Measurements from ENCODE around the gene BCL2L13. TPM values are rescaled to one million over a fixed set of nuclear protein-coding genes. Genes with fewer than 3 reads are reported as not detected.
A peak's percentile ranks its signal among the peaks of the same experiment; 100 is the strongest.

Gene BCL2L13
- total and polyA plus RNA-seq, 4 experiments from 2014 or later: 28.3 to 39.2 (median 32.8) TPM

- Histone ChIP-seq H3K27ac (ENCODE audit: low read depth, low read length) (peak overlapping the region; percentile 93), H3K9me3 (ENCODE audit: control insufficient read depth in 1 of 2, low read length in 2 of 2) (no peaks in the 10 kb centered on the region), H3K4me1 (ENCODE audit: insufficient read depth, low read length) (peaks cover 90% of the 10 kb centered on the region), H3K36me3 (ENCODE audit: insufficient read depth, low read length) (no peaks in the 10 kb centered on the region), H3K4me3 (ENCODE audit: low read length in 2 of 2) (peak overlapping the region; percentile 88 to 98), H3K27me3 (ENCODE audit: insufficient read depth, low read length) (no peaks in the 10 kb centered on the region)
- H3K36me3 Mint-ChIP-seq: peaks cover 0 to 13% of the 10 kb centered on the region in 2 donors
- peak; percentile 71 to 82 (median 77) for DNase-seq
- intact Hi-C loops (cut with micrococcal nuclease): loop anchor here (1.0 to 5.0 kb wide), 3 partner anchors 10 to 300 kb away; partner anchors contain the start of genes BCL2L13 and PEX26
- no peaks in the 10 kb centered on the region for H3K9me3 Mint-ChIP-seq
- peaks cover 49 to 90% (median 71%) of the 10 kb centered on the region in 4 donors for H3K4me1 Mint-ChIP-seq
- CTCF ChIA-PET (ENCODE audit: partially characterized antibody): interaction anchor here (1.6 to 2.5 kb wide), 4 partner anchors 8 to 35 kb away, joined by 8 to 12 read pairs (median 10); no protein-coding TSS in a partner anchor
- POLR2A ChIA-PET (ENCODE audit: partially characterized antibody): interaction anchor here (0.6 to 4.4 kb wide), 5 partner anchors 8 to 35 kb away, joined by 3 to 20 read pairs (median 10); no protein-coding TSS in a partner anchor
- H3K27me3 Mint-ChIP-seq: no peaks in the 10 kb centered on the region
- peak overlapping the region; percentile 94 to 99 (median 98) for H3K27ac Mint-ChIP-seq
- H3K4me3 Mint-ChIP-seq: peak overlapping the region; percentile 88 to 99 (median 98)
These were observed 138.6 kb downstream of the BCL2L13 start for GRCh38 chr22:17777005-17777716.

- Histone ChIP-seq H3K9me3 (ENCODE audit: control insufficient read depth in 1 of 2, low read length in 2 of 2) (no peaks in the 10 kb centered on the region), H3K4me3 (ENCODE audit: low read length in 2 of 2) (peak overlapping the region; percentile 88 to 98), H3K27me3 (ENCODE audit: insufficient read depth, low read length) (no peaks in the 10 kb centered on the region), H3K4me1 (ENCODE audit: insufficient read depth, low read length) (peaks cover 86% of the 10 kb centered on the region), H3K36me3 (ENCODE audit: insufficient read depth, low read length) (no peaks in the 10 kb centered on the region), H3K27ac (ENCODE audit: low read depth, low read length) (peak overlapping the region; percentile 93)
- H3K4me1 Mint-ChIP-seq: peaks cover 48 to 85% (median 68%) of the 10 kb centered on the region in 4 donors
- H3K36me3 Mint-ChIP-seq: peaks cover 0 to 13% of the 10 kb centered on the region in 2 donors
- intact Hi-C loops (cut with micrococcal nuclease): loop anchor here (1.0 to 5.0 kb wide), 3 partner anchors 10 to 300 kb away; partner anchors contain the start of genes BCL2L13 and PEX26
- ChIA-PET CTCF (ENCODE audit: partially characterized antibody) (interaction anchor here (0.6 to 2.5 kb wide), 5 partner anchors 10 to 294 kb away, joined by 3 to 12 read pairs (median 8); no protein-coding TSS in a partner anchor), POLR2A (ENCODE audit: partially characterized antibody) (interaction anchor here (0.8 to 4.4 kb wide), 3 partner anchors 12 to 298 kb away, joined by 3 to 20 read pairs (median 10); no protein-coding TSS in a partner anchor)
- peak overlapping the region; percentile 88 to 99 (median 98) for H3K4me3 Mint-ChIP-seq
- DNase-seq: no peak
- H3K9me3 Mint-ChIP-seq: no peaks in the 10 kb centered on the region
- peak overlapping the region; percentile 94 to 99 (median 98) for H3K27ac Mint-ChIP-seq
- H3K27me3 Mint-ChIP-seq: no peaks in the 10 kb centered on the region
These were observed 139.1 kb downstream of the BCL2L13 start for GRCh38 chr22:17777717-17778044.

DNA sequence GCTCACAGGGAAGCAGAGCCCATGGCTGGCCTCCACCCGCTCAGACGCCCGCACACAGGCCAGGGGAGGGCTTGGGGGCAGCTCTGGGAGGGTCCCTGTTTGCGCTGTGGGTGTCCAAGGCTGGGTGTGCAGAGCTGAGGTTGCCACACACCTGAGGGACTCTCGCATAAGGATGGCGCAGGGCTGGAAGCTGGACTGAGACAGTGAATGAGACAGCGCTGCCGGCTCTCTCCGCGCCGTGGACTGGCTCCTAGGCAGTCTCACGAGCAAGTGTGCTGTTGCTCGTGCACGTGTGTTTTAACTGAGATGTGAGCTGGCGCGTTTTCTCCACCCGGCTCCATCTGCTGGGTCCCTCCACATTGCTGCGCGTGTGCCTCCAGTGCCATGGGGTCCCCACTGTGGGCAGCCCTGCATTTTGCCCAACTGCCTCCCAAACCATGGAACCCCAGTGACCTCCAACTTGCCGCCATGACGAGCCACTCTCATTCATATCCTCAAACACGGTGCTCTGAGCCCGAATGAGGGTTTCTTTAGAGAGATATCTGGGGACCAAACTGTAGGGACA lies 139.9 kb downstream of the BCL2L13 start:
- Histone ChIP-seq H3K4me1 (ENCODE audit: insufficient read depth, low read length) (peaks cover 77% of the 10 kb centered on the region), H3K4me3 (ENCODE audit: low read length in 2 of 2) (no peak overlapping the region), H3K9me3 (ENCODE audit: control insufficient read depth in 1 of 2, low read length in 2 of 2) (no peaks in the 10 kb centered on the region), H3K27ac (ENCODE audit: low read depth, low read length) (peak overlapping the region; percentile 93), H3K36me3 (ENCODE audit: insufficient read depth, low read length) (no peaks in the 10 kb centered on the region), H3K27me3 (ENCODE audit: insufficient read depth, low read length) (no peaks in the 10 kb centered on the region)
- no peak for DNase-seq
- Mint-ChIP-seq H3K9me3 (no peaks in the 10 kb centered on the region), H3K27ac (peak overlapping the region; percentile 30 to 99 (median 79)), H3K4me1 (peaks cover 44 to 85% (median 62%) of the 10 kb centered on the region in 4 donors), H3K36me3 (peaks cover 0 to 12% of the 10 kb centered on the region in 2 donors), H3K4me3 (peak overlapping the region; percentile 71 to 99 (median 98)), H3K27me3 (no peaks in the 10 kb centered on the region)
- CTCF ChIA-PET (ENCODE audit: partially characterized antibody): interaction anchor here (2.1 to 3.5 kb wide), 3 partner anchors 11 to 36 kb away, joined by 12 to 31 read pairs (median 12); no protein-coding TSS in a partner anchor
- POLR2A ChIA-PET (ENCODE audit: partially characterized antibody): interaction anchor here (0.8 to 4.4 kb wide), 4 partner anchors 9 to 298 kb away, joined by 3 to 20 read pairs (median 8); no protein-coding TSS in a partner anchor
- intact Hi-C loops (cut with micrococcal nuclease): loop anchor here (5.0 kb wide), 1 partner anchor 141 kb away; the partner anchor contains the start of gene BCL2L13

- Histone ChIP-seq H3K27me3 (ENCODE audit: insufficient read depth, low read length) (no peaks in the 10 kb centered on the region), H3K36me3 (ENCODE audit: insufficient read depth, low read length) (no peaks in the 10 kb centered on the region), H3K4me1 (ENCODE audit: insufficient read depth, low read length) (peaks cover 75% of the 10 kb centered on the region), H3K4me3 (ENCODE audit: low read length in 2 of 2) (no peak overlapping the region), H3K27ac (ENCODE audit: low read depth, low read length) (no peak overlapping the region), H3K9me3 (ENCODE audit: control insufficient read depth in 1 of 2, low read length in 2 of 2) (no peaks in the 10 kb centered on the region)
- CTCF ChIA-PET (ENCODE audit: partially characterized antibody): interaction anchor here (0.8 to 3.5 kb wide), 5 partner anchors 9 to 37 kb away, joined by 3 to 31 read pairs (median 4); no protein-coding TSS in a partner anchor
- H3K27ac Mint-ChIP-seq: peak overlapping the region; percentile 57 to 98 (median 77)
- peaks cover 0 to 11% of the 10 kb centered on the region in 2 donors for H3K36me3 Mint-ChIP-seq
- H3K9me3 Mint-ChIP-seq: no peaks in the 10 kb centered on the region
- no peaks in the 10 kb centered on the region for H3K27me3 Mint-ChIP-seq
- H3K4me3 Mint-ChIP-seq: peak overlapping the region in 7 of 8 donors; percentile 51 to 99 (median 80)
- intact Hi-C loops (cut with micrococcal nuclease): loop anchor here (5.0 kb wide), 1 partner anchor 142 kb away; the partner anchor contains the start of gene BCL2L13
- POLR2A ChIA-PET (ENCODE audit: partially characterized antibody): interaction anchor here (0.6 to 4.4 kb wide), 4 partner anchors 10 to 297 kb away, joined by 3 to 20 read pairs (median 8); no protein-coding TSS in a partner anchor
- peaks cover 43 to 83% (median 60%) of the 10 kb centered on the region in 4 donors for H3K4me1 Mint-ChIP-seq
- DNase-seq: no peak
These were observed 140.9 kb downstream of the BCL2L13 start for GRCh38 chr22:17779286-17780115.

DNA sequence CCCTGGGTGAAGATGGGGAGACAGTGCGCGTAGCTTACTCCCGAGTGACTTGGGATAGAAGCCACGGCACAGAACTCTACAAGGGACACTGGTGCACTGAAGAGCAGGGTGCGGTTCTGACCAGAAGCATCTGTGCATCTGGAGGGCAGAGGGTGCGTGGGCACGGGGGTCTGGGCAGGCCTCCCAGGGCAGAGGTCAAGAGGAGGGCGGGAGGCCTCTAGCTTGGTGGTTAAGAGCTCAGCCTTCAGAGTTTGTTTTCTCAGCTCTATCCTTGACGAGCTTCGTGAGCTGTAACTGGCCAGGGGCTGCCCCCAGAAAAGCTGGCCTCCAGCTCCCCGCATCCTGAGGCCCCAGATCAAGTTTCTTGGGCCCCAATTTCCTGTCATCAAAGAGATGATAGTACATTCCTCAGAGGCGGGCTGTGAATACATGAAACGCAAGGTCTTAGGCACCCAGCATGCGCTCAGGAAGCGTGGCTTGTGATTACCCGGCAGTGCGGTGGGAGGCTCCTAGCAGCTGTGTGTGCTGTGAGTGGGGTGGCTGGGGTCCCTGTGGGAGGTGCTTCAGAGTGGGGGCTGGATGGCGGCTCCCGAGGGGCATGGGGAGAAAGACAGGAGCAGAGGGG lies 141.7 kb downstream of the BCL2L13 start:
- H3K27me3 ChIP-seq (ENCODE audit: insufficient read depth, low read length): no peaks in the 10 kb centered on the region
- H3K27ac ChIP-seq (ENCODE audit: low read depth, low read length): no peak overlapping the region
- Mint-ChIP-seq H3K4me1 (peaks cover 41 to 76% (median 55%) of the 10 kb centered on the region in 4 donors), H3K36me3 (peaks cover 0 to 11% of the 10 kb centered on the region in 2 donors), H3K27me3 (no peaks in the 10 kb centered on the region), H3K27ac (peak overlapping the region; percentile 68 to 98 (median 79)), H3K4me3 (peak overlapping the region in 5 of 8 donors; percentile 11 to 80 (median 58)), H3K9me3 (no peaks in the 10 kb centered on the region)
- ChIA-PET POLR2A (ENCODE audit: partially characterized antibody) (interaction anchor here (0.6 to 4.4 kb wide), 4 partner anchors 8 to 38 kb away, joined by 3 to 20 read pairs (median 8); no protein-coding TSS in a partner anchor), CTCF (ENCODE audit: partially characterized antibody) (interaction anchor here (0.8 to 3.5 kb wide), 4 partner anchors 9 to 38 kb away, joined by 3 to 31 read pairs (median 4); no protein-coding TSS in a partner anchor)
- H3K4me3 ChIP-seq (ENCODE audit: low read length in 2 of 2): no peak overlapping the region
- H3K9me3 ChIP-seq (ENCODE audit: control insufficient read depth in 1 of 2, low read length in 2 of 2): no peaks in the 10 kb centered on the region
- DNase-seq: peak in 1 of 5 donors; percentile 12
- no peaks in the 10 kb centered on the region for H3K36me3 ChIP-seq (ENCODE audit: insufficient read depth, low read length)
- intact Hi-C loops (cut with micrococcal nuclease): no loop called here
- peaks cover 67% of the 10 kb centered on the region for H3K4me1 ChIP-seq (ENCODE audit: insufficient read depth, low read length)
